ENCODE results near the gene MTCH2.
"Not testable (repeated sequence)": the region's sequence is repeated elsewhere in the genome, so short reads cannot be mapped to it uniquely, and the experiment has no call there.

The MTCH2 gene

GRCh38 chr11:47642099-47642855, at the start of gene MTCH2:
Gene MTCH2, minus strand, starts transcription at chr11:47642559. Its CDS starts 94 bp downstream, at chr11:47642465.
- DNase-seq (ENCODE audit: low read depth) = peak; percentile 98
- peak; percentile 81 for TF ChIP-seq POLR2A (IDR thresholded peaks at IDR 0.05; ENCODE audit: extremely low read depth, insufficient read length)
- no peak for TF ChIP-seq CTCF (IDR thresholded peaks at IDR 0.05; ENCODE audit: low read depth, low read length)
- peak; percentile 93 for TF ChIP-seq MYC (IDR thresholded peaks at IDR 0.05; ENCODE audit: low read depth, low read length)
- TF ChIP-seq, protein P1, sequence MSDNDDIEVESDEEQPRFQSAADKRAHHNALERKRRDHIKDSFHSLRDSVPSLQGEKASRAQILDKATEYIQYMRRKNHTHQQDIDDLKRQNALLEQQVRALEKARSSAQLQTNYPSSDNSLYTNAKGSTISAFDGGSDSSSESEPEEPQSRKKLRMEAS (IDR thresholded peaks at IDR 0.05; ENCODE audit: low read depth, low read length) = peak; percentile 95
- peak within 1 kb of the TSS; percentile 76 for H3K4me3 ChIP-seq (ENCODE audit: low read depth, low read length)

- no peak for DNase-seq (ENCODE audit: low read depth)
- TF ChIP-seq, protein P1 (IDR thresholded peaks at IDR 0.05; ENCODE audit: low read depth, low read length) = no peak
- TF ChIP-seq CTCF (IDR thresholded peaks at IDR 0.05; ENCODE audit: low read depth, low read length) (no peak), POLR2A (IDR thresholded peaks at IDR 0.05; ENCODE audit: extremely low read depth, insufficient read length) (no peak), MYC (IDR thresholded peaks at IDR 0.05; ENCODE audit: low read depth, low read length) (no peak)
- H3K4me3 ChIP-seq (ENCODE audit: low read depth, low read length) = no peak overlapping the region
Observed at GRCh38 chr11:47691979-47692378, 49.6 kb upstream of the MTCH2 start.

GRCh38 chr11:47689480-47689879, 47.1 kb upstream of the MTCH2 start:
- H3K4me3 ChIP-seq (ENCODE audit: low read depth, low read length) = no peak overlapping the region
- no peak for DNase-seq (ENCODE audit: low read depth)
- TF ChIP-seq, protein P1 (IDR thresholded peaks at IDR 0.05; ENCODE audit: low read depth, low read length) = no peak
- no peak for TF ChIP-seq MYC (IDR thresholded peaks at IDR 0.05; ENCODE audit: low read depth, low read length)
- no peak for TF ChIP-seq POLR2A (IDR thresholded peaks at IDR 0.05; ENCODE audit: extremely low read depth, insufficient read length)
- TF ChIP-seq CTCF (IDR thresholded peaks at IDR 0.05; ENCODE audit: low read depth, low read length) = no peak

- DNase-seq (ENCODE audit: low read depth) = no peak
- TF ChIP-seq, protein P1 (IDR thresholded peaks at IDR 0.05; ENCODE audit: low read depth, low read length) = no peak
- no peak for TF ChIP-seq CTCF (IDR thresholded peaks at IDR 0.05; ENCODE audit: low read depth, low read length)
- no peak for TF ChIP-seq POLR2A (IDR thresholded peaks at IDR 0.05; ENCODE audit: extremely low read depth, insufficient read length)
- H3K4me3 ChIP-seq (ENCODE audit: low read depth, low read length) = no peak overlapping the region
Observed at GRCh38 chr11:47688991-47689390, 46.6 kb upstream of the MTCH2 start.

DNA sequence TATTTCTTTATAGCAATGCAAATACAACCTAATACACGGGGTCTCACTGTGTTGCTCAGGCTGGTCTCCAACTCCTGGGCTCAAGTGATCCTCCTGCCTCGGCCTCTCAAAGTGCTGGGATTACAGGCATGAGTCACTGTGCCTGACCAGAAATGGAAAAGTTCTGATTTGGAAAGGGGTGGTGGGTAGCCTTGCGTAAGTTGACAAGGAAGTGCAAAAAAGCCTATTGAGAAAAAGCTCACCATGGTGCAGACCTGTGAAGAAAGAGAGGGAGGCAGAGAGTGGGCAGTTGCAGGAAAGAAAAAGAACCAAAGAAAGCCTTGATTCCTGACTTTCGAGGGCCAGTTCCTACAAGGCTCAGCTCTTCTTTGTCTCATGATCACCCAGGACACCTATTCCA, 45.8 kb upstream of the MTCH2 start:
- TF ChIP-seq CTCF (IDR thresholded peaks at IDR 0.05; ENCODE audit: low read depth, low read length) = no peak
- TF ChIP-seq, protein P1 (IDR thresholded peaks at IDR 0.05; ENCODE audit: low read depth, low read length) = no peak
- H3K4me3 ChIP-seq (ENCODE audit: low read depth, low read length) = no peak overlapping the region
- DNase-seq (ENCODE audit: low read depth) = peak; percentile 65

DNA sequence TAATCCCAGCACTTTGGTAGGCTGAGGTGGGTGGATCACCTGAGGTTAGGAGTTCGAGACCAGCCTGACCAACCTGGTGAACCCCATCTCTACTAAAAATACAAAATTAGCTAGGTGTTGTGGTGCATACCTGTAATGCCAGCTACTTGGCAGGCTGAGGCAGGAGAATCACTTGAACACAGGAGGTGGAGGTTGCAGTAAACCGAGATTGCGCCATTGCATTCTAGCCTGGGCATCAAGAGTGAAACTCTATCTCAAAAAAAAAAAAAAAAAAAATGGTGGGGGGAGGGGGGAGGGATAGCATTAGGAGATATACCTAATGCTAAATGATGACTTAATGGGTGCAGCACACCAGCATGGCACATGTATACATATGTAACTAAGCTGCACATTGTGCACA, 44.3 kb upstream of the MTCH2 start:
- H3K4me3 ChIP-seq (ENCODE audit: low read depth, low read length) = not testable (repeated sequence)
- peak; percentile 27 for DNase-seq (ENCODE audit: low read depth)
